Measurements from ENCODE around the gene IGSF21. TPM values are rescaled to one million over a fixed set of nuclear protein-coding genes. Genes with fewer than 3 reads are reported as not detected.

Gene IGSF21
- polyA plus RNA-seq, 3 donors = not detected

- Mint-ChIP-seq H3K4me1 (no peaks in the 10 kb centered on the region), H3K36me3 (no peaks in the 10 kb centered on the region)
- WGBS (ENCODE audit: insufficient coverage) = 67% methylated on average over 11 of the region's 14 CpGs
Measured at GRCh38 chr1:18139198-18139981, 31.8 kb downstream of the IGSF21 start.

DNA sequence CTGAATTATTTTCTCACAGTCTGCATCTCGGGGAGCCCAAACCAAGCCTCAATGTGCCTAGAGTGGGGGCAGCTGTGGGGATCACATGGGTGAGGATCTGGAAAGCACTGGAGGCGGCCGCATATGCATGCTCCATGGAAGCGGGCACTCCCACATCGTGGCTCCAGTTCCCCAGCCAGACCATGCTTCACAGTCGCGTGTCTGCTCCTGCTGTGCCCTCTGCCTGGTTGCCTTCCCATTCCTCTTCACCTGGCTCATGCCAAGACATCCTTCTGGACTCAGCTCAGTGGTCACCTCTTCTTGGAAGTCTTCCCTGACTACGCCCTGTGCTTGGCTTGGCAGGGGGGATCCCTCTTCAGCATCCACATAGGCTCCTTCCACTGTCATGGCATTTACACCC, 32.8 kb downstream of the IGSF21 start:
- no peaks in the 10 kb centered on the region for H3K9me3 Mint-ChIP-seq
- Histone ChIP-seq H3K9me3 (replicated peaks in 1 of 2; ENCODE audit: control insufficient read depth in 1 of 2, insufficient read depth in 1 of 2, low read length in 2 of 2) (no peaks in the 10 kb centered on the region), H3K4me2 (replicated peaks; ENCODE audit: extremely low read depth, low read length, poor library complexity, severe bottlenecking) (no peak overlapping the region), H3K4me1 (ENCODE audit: control insufficient read depth in 1 of 2, insufficient read depth in 2 of 2, low read length in 2 of 2) (no peaks in the 10 kb centered on the region), H3K79me2 (ENCODE audit: insufficient read depth, low read length) (no peaks in the 10 kb centered on the region), H3K27me3 (ENCODE audit: control insufficient read depth in 2 of 2, insufficient read depth in 2 of 2, low read length in 2 of 2) (no peaks in the 10 kb centered on the region), H3K9ac (ENCODE audit: insufficient read depth, low read length, poor library complexity, severe bottlenecking) (no peak overlapping the region), H3K4me3 (replicated peaks in 1 of 3; ENCODE audit: low read depth in 2 of 3, low read length in 3 of 3) (no peak overlapping the region), H4K20me1 (ENCODE audit: insufficient read depth, low read length) (no peaks in the 10 kb centered on the region), H2AFZ (ENCODE audit: insufficient read depth, low read depth, low read length, poor library complexity, severe bottlenecking) (no peak overlapping the region), H3K36me3 (replicated peaks in 1 of 2; ENCODE audit: control insufficient read depth in 1 of 2, insufficient read depth in 2 of 2, low read length in 2 of 2) (no peaks in the 10 kb centered on the region), H3K27ac (ENCODE audit: low read depth in 1 of 2, low read length in 2 of 2) (no peak overlapping the region)
- TF ChIP-seq, protein P1, sequence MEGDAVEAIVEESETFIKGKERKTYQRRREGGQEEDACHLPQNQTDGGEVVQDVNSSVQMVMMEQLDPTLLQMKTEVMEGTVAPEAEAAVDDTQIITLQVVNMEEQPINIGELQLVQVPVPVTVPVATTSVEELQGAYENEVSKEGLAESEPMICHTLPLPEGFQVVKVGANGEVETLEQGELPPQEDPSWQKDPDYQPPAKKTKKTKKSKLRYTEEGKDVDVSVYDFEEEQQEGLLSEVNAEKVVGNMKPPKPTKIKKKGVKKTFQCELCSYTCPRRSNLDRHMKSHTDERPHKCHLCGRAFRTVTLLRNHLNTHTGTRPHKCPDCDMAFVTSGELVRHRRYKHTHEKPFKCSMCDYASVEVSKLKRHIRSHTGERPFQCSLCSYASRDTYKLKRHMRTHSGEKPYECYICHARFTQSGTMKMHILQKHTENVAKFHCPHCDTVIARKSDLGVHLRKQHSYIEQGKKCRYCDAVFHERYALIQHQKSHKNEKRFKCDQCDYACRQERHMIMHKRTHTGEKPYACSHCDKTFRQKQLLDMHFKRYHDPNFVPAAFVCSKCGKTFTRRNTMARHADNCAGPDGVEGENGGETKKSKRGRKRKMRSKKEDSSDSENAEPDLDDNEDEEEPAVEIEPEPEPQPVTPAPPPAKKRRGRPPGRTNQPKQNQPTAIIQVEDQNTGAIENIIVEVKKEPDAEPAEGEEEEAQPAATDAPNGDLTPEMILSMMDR (IDR thresholded peaks at IDR 0.05) = no peak
- 77% methylated on average over 7 of the region's 8 CpGs for WGBS (ENCODE audit: insufficient coverage)
- intact Hi-C loops (cut with micrococcal nuclease) = no loop called here
- no peak overlapping the region for H3K27ac Mint-ChIP-seq
- H3K4me1 Mint-ChIP-seq = no peaks in the 10 kb centered on the region
- H3K36me3 Mint-ChIP-seq = no peaks in the 10 kb centered on the region
- H3K27me3 Mint-ChIP-seq (ENCODE audit: low read depth in 3 of 3) = peaks cover 0 to 8% (median 4%) of the 10 kb centered on the region in 3 donors
- H3K4me3 Mint-ChIP-seq = no peak overlapping the region
- DNase-seq = no peak

More at GRCh38 chr1:18139198-18139981, 31.8 kb downstream of the IGSF21 start:
- Histone ChIP-seq H3K9me3 (replicated peaks in 1 of 2; ENCODE audit: control insufficient read depth in 1 of 2, insufficient read depth in 1 of 2, low read length in 2 of 2) (no peaks in the 10 kb centered on the region), H3K27me3 (ENCODE audit: control insufficient read depth in 2 of 2, insufficient read depth in 2 of 2, low read length in 2 of 2) (no peaks in the 10 kb centered on the region), H2AFZ (ENCODE audit: insufficient read depth, low read depth, low read length, poor library complexity, severe bottlenecking) (no peak overlapping the region), H3K9ac (ENCODE audit: insufficient read depth, low read length, poor library complexity, severe bottlenecking) (no peak overlapping the region), H3K79me2 (ENCODE audit: insufficient read depth, low read length) (no peaks in the 10 kb centered on the region), H4K20me1 (ENCODE audit: insufficient read depth, low read length) (no peaks in the 10 kb centered on the region), H3K4me3 (replicated peaks in 1 of 3; ENCODE audit: low read depth in 2 of 3, low read length in 3 of 3) (no peak overlapping the region), H3K4me1 (ENCODE audit: control insufficient read depth in 1 of 2, insufficient read depth in 2 of 2, low read length in 2 of 2) (no peaks in the 10 kb centered on the region), H3K36me3 (replicated peaks in 1 of 2; ENCODE audit: control insufficient read depth in 1 of 2, insufficient read depth in 2 of 2, low read length in 2 of 2) (no peaks in the 10 kb centered on the region), H3K27ac (ENCODE audit: low read depth in 1 of 2, low read length in 2 of 2) (no peak overlapping the region), H3K4me2 (replicated peaks; ENCODE audit: extremely low read depth, low read length, poor library complexity, severe bottlenecking) (no peak overlapping the region)
- intact Hi-C loops (cut with micrococcal nuclease) = no loop called here
- DNase-seq = no peak
- Mint-ChIP-seq H3K27me3 (ENCODE audit: low read depth in 3 of 3) (peaks cover 0 to 8% (median 4%) of the 10 kb centered on the region in 3 donors), H3K9me3 (peaks cover 0 to 2% (median 0%) of the 10 kb centered on the region in 7 donors), H3K4me3 (no peak overlapping the region), H3K27ac (no peak overlapping the region)
- TF ChIP-seq, protein P1 (IDR thresholded peaks at IDR 0.05) = no peak
